ENCODE measurements around the gene CYP4F12.

DNA sequence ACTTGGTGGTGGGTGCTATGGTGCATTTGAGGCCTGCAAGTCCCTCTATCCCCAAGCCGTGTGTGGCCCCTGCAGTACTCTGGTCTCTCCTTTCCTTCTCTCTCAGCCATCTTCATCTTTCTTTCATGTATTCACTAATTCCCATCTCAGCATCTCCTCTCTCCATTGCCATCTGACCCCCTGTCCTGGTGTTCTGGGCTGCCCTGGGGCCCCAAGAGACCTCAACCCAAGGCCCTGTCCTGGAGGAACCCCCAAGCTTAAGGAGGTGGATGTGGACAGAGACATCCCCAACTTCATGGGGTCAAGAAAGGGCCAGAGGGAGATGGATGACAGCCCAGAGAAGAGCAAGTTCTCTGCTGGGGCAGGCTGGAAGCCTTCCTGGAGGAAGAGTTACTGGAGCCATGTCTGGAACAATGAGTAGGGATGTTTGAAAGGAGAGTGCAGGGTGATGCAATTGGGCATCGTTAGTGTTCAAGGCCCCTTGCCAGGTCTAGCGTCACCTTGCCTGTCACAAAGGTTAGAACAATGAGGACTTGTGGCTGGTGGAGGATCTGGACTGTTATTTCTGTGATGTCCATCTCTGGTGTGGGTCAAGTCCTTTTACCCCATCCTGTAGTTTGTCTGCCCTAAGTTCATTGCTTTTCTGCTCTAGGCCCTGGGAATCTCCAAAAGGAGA is 28.7 kb upstream of the CYP4F12 start:
- TF ChIP-seq POLR2AphosphoS5 (IDR thresholded peaks at IDR 0.05; ENCODE audit: low read depth, low read length): no peak
- TF ChIP-seq POLR2A (IDR thresholded peaks at IDR 0.05; ENCODE audit: low read depth, low read length): no peak
- no peak for TF ChIP-seq TAF1 (IDR thresholded peaks at IDR 0.05; ENCODE audit: borderline replicate concordance, low read depth, low read length)

Data from GM12892 (cell line).